ENCODE results near the gene PROCA1. TPM values are rescaled to one million over a fixed set of nuclear protein-coding genes. Genes with fewer than 3 reads are reported as not detected.

PROCA1 gene
- total RNA-seq, 4 donors from 2014 or later: 0.46 to 4.3 (median 1.1) TPM; not detected in 1

DNA sequence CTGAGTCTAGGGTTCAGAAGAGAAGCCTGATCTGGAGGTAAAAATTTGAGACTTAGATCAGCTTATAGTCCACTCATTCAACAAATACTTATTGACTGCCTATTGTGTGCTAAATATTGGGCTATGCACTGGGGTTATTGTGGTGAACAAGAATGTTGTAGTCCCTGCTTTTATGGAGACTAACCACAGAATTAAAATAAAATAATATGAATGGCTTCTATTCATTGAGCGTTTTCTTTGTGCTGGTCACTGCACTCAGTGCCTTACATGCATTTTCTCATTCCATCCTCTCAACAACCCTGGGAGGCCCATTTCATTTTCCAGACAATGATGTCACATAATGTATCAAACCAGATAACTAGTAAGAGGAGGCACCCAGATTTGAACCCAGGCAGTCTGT lies 21.7 kb upstream of the PROCA1 start:
- TF ChIP-seq POLR2A (IDR thresholded peaks at IDR 0.05): no peak
- TF ChIP-seq, protein P1, sequence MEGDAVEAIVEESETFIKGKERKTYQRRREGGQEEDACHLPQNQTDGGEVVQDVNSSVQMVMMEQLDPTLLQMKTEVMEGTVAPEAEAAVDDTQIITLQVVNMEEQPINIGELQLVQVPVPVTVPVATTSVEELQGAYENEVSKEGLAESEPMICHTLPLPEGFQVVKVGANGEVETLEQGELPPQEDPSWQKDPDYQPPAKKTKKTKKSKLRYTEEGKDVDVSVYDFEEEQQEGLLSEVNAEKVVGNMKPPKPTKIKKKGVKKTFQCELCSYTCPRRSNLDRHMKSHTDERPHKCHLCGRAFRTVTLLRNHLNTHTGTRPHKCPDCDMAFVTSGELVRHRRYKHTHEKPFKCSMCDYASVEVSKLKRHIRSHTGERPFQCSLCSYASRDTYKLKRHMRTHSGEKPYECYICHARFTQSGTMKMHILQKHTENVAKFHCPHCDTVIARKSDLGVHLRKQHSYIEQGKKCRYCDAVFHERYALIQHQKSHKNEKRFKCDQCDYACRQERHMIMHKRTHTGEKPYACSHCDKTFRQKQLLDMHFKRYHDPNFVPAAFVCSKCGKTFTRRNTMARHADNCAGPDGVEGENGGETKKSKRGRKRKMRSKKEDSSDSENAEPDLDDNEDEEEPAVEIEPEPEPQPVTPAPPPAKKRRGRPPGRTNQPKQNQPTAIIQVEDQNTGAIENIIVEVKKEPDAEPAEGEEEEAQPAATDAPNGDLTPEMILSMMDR (IDR thresholded peaks at IDR 0.05): no peak
- no peak for DNase-seq
- intact Hi-C loops (cut with DNase I): no loop called here
- Histone ChIP-seq H3K9me3 (no peaks in the 10 kb centered on the region), H3K36me3 (no peaks in the 10 kb centered on the region), H3K4me1 (peaks cover 7 to 13% of the 10 kb centered on the region in 2 donors), H3K27me3 (no peaks in the 10 kb centered on the region), H3K4me3 (replicated peaks in 1 of 3) (no peak overlapping the region), H3K27ac (no peak overlapping the region)
- WGBS, 2 donors: 87 to 93% methylated on average over 1 of the region's 1 CpG

GRCh38 chr17:28729950-28730330 lies 18.3 kb upstream of the PROCA1 start:
- TF ChIP-seq, protein P1 (IDR thresholded peaks at IDR 0.05): no peak
- no peak for TF ChIP-seq POLR2A (IDR thresholded peaks at IDR 0.05)
- DNase-seq: no peak
- Histone ChIP-seq H3K9me3 (no peaks in the 10 kb centered on the region), H3K4me3 (replicated peaks in 1 of 3) (no peak overlapping the region), H3K27me3 (no peaks in the 10 kb centered on the region), H3K36me3 (no peaks in the 10 kb centered on the region), H3K27ac (no peak overlapping the region), H3K4me1 (peaks cover 14 to 16% of the 10 kb centered on the region in 2 donors)
- whole genome bisulfite sequencing, 2 donors: 90% methylated on average over 11 of the region's 11 CpGs
- intact Hi-C loops (cut with DNase I): loop anchor here (5.0 kb wide), 2 partner anchors 83 to 222 kb away; partner anchors contain the start of genes BLTP2 and PHF12

DNA sequence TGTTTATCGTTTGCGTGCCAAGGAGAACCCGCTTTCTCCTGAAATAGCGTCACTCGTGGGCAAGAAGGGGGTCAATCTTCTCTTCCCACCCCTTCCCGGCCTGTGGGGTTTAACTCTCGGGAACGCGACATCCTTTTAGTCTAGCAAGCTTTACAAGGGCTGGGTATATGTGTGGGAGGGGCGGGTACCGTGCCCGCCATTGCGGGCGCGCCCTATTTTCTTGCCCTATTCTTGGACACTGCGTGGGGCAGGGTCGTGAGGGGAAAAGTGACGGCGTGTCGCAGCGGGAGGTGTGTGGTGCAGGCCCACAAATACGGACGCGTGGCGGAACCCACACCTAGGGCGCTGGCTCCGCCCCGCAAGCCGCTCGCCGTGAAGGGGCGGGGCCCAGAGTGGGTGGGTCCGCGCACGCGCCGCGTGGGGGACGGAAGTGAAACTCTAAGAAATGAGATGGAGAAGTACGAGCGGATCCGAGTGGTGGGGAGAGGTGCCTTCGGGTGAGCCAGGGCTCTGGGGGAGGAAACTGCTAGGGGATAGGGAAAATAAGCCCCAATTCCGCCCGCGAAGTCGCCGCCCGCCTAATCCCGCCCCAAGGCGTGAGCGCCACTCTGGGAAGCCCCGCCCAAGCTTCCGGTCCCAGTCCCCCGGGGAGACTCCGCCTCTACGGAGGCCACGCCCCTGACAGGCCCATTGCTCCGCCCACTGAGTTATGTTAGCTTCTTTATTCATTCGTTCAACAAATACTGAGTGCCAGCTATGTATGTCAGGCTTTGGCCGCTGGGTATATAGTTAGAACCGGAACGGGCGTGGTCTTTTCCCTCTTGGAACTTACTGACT lies 16.9 kb upstream of the PROCA1 start, which contains the start of gene NEK8:
Gene NEK8 (plus strand): TSS at position 425 of the 837 bp plus-strand sequence. CDS start 26 bp downstream, at position 451.
- TF ChIP-seq POLR2A (IDR thresholded peaks at IDR 0.05): peak; percentile 84 to 93
- TF ChIP-seq, protein P1 (IDR thresholded peaks at IDR 0.05): no peak
- peak; percentile 95 to 97 for DNase-seq
- peak within 1 kb of the TSS; percentile 21 to 87 (median 55) for H3K4me3 ChIP-seq (replicated peaks in 1 of 3)
- peaks cover 15 to 16% of the 10 kb centered on the region in 2 donors for H3K4me1 ChIP-seq
- intact Hi-C loops (cut with DNase I): loop anchor here (5.0 kb wide), 2 partner anchors 81 to 224 kb away; partner anchors contain the start of genes BLTP2 and PHF12
- H3K36me3 ChIP-seq: peaks cover 12% of the 10 kb centered on the region in 2 donors
- H3K27ac ChIP-seq: peak within 1 kb of the TSS; percentile 92 to 98 (median 94)
- H3K9me3 ChIP-seq: no peaks in the 10 kb centered on the region
- no peaks in the 10 kb centered on the region for H3K27me3 ChIP-seq
- 1% methylated on average over 46 to 53 of the region's 64 CpGs for WGBS, 2 donors

DNA sequence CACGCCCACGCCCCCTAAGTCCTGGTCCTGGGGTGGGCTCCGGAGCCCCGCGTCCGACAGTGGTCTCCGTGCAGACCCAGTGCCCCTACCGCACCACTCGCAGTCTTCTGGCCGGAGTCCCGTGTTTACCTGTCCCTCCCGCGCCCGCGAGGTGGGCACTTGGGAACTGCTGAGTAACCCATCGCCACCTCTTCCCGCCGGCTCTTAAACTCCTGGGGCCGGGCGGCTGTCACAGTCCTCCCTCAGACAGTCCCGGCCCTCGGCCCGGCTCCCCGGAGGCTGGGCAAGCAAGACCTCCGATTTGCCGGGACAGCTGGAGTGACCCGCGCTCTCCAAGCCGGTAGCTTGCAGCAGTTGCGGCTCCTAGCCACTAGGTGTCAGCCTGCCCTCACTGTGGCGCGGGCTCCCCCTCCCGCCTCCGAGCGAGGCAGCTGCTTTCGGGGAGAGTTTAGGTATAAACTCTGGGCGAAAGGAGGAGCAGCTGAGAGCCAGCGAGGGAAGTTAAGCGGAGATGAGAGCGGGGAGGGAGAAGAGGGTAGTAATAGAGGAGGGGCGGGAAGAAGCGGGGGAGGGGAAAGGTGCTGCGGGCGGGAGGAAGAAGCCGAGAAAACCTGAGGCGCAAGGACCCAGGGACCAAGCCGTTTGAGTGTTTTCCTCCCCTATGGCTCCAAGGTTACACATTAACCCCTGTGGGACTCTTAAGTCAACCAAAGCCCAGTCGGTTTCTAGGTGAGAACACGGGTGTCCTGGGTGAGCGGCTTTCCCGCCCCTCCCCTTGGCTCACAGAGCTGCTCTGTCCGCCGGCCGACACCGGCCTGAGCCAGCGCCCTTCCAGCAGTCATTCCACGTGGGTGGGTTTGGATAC lies 15.2 kb upstream of the PROCA1 start:
- Histone ChIP-seq H3K36me3 (peaks cover 26 to 29% of the 10 kb centered on the region in 2 donors), H3K27ac (peak overlapping the region; percentile 92 to 98 (median 94)), H3K4me1 (peaks cover 16% of the 10 kb centered on the region in 2 donors), H3K4me3 (replicated peaks in 1 of 3) (peak overlapping the region in 2 of 3 donors; percentile 34 to 55), H3K27me3 (no peaks in the 10 kb centered on the region), H3K9me3 (no peaks in the 10 kb centered on the region)
- DNase-seq: peak; percentile 96
- TF ChIP-seq, protein P1 (IDR thresholded peaks at IDR 0.05): peak in 5 of 6 experiments; percentile 99 to 100 (median 100)
- peak in 1 of 2 donors; percentile 20 for TF ChIP-seq POLR2A (IDR thresholded peaks at IDR 0.05)
- intact Hi-C loops (cut with DNase I): loop anchor here (5.0 kb wide), 2 partner anchors 80 to 225 kb away; partner anchors contain the start of genes BLTP2 and PHF12
- 1% methylated on average over 32 to 36 of the region's 57 CpGs for WGBS, 2 donors
